Measurements from ENCODE around the gene STARD9.

DNA sequence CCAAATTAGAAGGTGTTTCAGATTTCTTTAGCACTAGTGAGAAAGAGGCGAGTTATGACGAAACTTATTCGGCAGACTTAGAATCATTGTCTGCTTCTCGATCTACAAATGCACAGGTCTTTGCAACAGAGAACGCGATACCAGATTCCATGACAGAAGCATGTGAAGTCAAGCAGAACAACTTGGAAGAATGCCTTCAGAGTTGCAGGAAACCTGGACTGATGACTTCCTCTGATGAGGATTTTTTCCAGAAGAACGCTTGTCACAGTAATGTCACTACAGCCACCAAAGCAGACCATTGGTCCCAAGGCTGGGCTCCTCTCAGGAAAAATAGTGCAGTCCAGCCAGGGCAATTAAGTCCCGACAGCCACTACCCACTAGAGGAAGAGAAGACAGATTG lies 110.9 kb downstream of the STARD9 start:
- TF ChIP-seq CTCF (conservative IDR thresholded peaks at IDR 0.05; ENCODE audit: low read depth in 2 of 2) (no peak), POLR2AphosphoS5 (IDR thresholded peaks at IDR 0.05; ENCODE audit: low read depth) (no peak), ETS1 (IDR thresholded peaks at IDR 0.05) (no peak), EZH2phosphoT487 (IDR thresholded peaks at IDR 0.05; ENCODE audit: unreplicated experiment) (no peak), EZH2 (IDR thresholded peaks at IDR 0.05; ENCODE audit: low read depth, unreplicated experiment) (no peak), NANOG (IDR thresholded peaks at IDR 0.05; ENCODE audit: borderline replicate concordance) (no peak), REST (IDR thresholded peaks at IDR 0.05; ENCODE audit: unreplicated experiment) (no peak), ZNF462 (CRISPR knock-in tag; IDR thresholded peaks at IDR 0.05) (no peak)

All from GM23338 (cell line).